HG03135 (cell line): ENCODE results near the gene OCA2.
A peak's percentile ranks its signal among the peaks of the same experiment; 100 is the strongest.
"Not testable (repeated sequence)": the region's sequence is repeated elsewhere in the genome, so short reads cannot be mapped to it uniquely, and the experiment has no call there.

Source experiments
- ATAC-seq: cut with Tn5 transposase; IDR thresholded peaks from one replicate; pipeline ENCODE4 v1.9.1; 2021; ENCODE audit warnings: mild to moderate bottlenecking, moderate library complexity; ENCODE audit not compliant: unreplicated experiment

Gene OCA2

DNA sequence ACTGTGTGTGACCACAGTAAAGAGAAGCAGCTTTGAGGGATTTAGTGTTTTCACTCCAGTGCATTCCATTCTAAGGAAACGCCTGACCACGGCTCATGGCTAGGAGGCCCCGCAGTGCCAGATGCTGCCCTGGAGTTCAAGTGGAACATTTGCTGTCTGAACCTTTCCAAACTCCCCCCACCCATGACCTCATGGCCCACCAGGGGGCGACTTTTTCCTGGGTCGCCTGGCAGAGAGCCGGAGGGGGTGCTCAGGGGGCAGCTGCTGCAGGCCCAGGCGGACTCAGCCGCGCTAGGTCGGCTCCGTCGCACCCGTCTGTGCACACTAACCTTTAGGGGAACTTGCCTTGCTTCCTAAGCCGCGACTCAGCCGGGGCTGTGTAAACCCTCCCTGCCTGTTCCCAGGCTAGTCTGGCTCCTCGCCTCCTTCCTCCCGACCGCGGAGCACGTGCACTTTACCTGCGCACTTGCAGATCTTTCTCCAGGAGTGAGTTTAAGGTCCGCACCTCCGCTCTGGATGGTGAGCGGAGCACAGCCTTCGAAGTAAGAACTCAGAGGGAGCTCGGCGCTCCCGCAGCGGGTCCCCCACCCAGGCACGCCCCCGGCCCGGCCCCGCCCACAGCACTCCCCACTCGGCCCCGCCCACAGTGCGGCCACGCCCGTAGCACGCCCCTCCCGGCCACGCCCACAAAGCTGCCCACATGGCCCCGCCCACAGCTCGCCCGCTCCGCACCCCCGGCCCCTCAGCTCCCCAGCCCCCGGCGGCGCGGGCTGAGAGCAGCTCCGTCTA is at the start of gene OCA2:
Gene OCA2, minus strand, starts transcription at position 550 of the 789 bp plus-strand sequence. CDS start 17,441 bp downstream, outside the sequence.
- no peak for ATAC-seq

DNA sequence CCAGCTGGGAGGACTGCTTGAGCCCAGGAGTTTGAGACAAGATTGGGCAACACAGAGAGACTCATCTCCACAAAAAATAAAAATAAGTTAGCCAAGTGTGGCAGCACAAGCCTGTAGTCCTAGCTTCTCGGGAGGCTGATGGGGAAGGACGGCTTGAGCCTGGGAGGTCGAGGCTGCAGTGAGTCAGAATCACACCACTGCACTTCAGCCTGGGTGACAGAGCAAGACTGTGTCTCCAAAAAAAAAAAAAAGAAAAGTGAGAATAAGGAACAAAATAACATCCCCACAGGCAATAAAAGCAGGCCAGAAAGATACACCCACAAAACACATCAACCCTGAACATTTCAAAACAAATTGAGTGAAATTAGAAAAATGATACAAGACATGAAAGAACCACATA is 48.7 kb upstream of the OCA2 start:
- ATAC-seq: no peak

DNA sequence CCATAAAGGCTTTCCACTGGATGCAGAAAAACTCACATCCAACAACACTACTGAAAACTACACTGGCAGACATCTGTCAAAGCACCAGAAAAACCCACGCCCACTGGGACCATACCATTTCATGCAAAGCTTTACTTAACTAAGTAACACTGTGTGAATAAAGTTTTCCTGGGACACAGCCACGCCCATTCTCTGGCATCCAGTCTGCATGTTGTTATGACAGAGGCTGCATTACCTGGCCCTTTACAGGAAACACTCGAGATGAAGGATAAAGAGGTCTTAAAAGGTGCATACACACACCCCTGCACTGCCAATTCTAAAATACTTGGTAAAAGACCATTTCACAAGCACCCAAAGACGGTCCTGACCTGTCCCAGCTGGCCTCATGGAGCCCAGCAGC is 46.3 kb upstream of the OCA2 start:
- not testable (repeated sequence) for ATAC-seq

DNA sequence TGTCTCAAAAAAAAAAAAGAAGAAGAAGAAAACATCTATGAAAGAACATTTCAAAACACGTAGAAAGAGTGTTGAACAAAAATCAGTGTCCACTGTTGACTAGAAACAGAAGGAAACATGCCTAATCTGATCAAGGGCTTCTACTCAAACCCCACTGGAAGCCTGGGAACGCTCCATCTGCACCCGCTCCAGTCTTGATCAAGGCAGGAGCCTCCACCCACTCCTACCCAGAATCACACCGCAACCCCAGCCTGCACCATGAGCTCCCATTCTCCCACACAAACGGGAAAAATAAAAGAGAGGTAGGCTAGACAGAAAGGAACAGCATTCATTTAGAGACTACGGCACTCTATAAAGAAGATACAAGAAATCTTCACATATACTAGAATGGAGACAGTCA is 40.9 kb upstream of the OCA2 start:
- no peak for ATAC-seq

DNA sequence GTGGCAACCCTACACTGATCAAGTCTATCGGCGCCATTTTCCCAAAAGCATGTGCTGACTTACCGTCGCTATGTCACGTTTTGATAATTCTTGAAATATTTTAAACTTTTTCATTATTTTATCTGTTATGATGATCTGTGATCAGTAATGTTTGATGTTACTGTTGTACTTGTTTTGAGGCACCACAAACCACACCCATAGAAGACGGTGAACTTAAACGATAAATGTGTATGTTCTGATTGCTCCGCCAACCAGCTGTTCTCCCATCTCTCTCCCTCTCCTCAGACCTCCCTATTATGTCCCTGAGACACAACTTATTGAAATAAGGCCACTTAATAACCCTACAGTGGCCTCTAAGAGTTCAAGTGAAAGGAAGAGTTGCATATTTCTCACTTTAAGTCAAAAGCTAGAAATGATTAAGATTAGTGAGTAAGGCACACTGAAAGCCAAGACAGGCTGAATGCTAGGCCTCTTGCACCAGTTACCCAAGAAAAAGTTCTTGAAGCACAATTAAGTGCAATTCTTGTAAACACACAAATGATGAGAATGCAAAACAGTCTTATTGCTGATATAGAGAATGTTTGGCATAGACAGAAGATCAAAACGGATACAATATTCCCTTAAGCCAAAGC is 38.4 kb upstream of the OCA2 start:
- not testable (repeated sequence) for ATAC-seq

DNA sequence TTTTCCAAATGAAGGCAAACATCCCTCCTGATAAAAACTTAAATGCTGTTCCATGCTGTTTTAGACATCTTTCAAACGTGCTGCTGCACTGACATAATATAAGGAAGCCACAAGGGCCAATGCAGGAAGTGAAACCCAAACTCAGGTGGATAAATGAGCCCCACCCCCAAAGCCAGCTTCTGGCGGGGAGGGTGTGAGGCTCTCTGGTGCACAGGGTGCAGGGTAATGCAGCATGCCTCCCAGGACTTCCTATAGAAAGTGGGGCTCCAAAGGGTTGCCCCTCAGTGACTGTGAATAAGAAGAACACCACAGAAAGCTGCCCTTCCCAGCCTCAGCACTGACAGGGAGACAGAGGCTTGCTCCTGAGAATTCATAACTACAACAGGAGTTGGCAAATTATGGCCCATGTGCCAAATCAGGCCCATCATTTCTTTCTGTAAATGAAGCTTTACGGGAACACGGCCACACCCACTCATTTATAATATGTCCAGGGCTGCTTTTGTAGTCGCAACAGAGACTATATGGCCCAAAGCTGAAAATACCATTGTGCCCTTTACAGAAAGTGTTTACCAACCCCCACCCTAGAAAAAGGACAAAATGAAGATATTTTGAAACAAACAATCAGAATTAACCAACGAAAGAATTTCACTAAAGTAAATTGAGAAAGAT is 37.3 kb upstream of the OCA2 start:
- ATAC-seq: peak; percentile 99

DNA sequence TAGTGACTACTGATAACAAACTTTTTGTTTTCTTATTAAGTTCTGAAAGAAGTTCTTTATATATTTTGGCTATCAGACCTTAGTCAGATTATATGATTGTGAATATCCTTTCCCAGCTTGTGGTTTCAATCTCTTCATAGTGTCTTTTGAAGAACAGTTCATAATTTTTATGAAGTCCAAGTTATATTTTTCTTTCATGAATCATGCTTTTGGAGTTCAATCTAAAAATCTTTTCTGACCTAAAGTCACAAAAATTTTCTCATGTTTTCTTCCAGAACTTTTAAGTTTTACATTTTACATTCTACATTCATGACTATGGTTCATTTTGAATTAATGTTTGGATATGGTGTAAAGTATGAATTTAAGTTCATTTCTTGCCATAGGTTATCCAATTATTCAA is 34.2 kb upstream of the OCA2 start:
- ATAC-seq: no peak

DNA sequence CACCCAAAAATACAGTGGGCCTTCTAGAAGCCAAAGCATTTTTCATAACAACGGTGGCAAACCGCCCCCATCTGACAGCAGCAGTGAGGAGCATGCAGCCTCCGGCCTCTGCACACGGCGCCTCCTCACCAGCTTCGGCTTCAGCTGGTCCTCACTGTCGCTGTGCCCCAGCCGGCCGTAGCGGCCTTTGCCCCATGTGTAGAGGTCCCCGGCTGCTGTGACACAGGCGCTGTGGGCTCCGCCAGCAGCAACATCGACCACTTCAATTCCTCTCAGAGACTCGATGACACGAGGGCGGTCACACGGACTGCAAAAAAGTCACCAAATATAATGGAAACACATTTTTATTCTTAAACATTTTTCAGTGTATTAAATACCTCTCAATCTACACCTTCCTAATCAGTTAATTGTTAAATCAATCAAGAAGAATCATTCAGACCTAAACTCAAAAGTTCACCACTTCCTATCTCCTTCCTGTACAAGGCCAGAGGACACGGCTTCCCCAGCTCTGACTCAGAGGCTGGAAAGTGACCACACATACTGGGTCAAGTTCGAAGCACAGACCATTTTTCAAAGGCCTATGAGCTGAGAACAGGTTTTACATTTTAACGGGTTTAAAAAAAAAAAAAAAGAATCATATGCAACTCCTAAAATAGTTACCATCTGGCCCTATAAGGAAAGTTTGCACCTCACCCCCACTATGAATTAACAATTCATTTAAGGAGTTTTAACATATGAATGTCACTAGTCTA is 33.6 kb upstream of the OCA2 start:
- no peak for ATAC-seq

DNA sequence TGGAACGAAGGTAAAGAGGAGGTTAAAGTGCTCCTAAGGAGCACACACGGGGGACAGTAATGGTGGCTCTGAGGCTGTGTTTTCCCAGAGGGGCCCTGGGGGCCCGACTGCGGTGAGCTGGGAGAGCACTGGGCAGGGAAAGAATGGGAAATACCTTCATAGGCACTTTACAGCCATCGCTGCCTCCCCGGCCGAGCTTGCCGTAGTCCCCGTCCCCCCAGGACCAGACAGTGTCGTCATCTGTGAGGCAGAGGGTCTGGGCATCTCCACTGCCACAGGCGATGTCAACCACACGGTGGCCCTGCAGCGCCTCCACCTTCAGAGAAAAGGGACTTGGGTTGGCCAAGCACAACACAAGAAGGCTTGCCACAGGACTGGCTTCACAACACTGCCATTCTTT is 32.8 kb upstream of the OCA2 start:
- no peak for ATAC-seq

DNA sequence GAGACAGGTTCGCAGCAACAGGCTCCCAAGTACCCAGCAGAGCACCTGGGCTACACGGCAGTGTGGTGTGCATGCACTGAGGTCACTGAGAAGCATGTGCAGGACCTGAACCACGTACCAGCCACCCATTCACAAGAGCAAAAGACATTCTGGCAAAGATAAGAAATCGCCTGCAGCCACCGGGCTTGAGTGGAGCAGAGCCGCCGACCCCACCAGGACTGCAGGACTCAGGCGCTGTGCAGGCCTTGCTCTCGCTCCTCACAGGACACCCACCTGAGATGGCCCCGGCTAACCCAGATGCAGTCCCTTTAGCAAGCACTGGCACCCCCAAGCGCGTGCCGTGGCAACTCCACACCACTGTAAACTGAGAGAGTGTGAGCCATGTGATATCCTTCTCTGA is 32.3 kb upstream of the OCA2 start:
- no peak for ATAC-seq

DNA sequence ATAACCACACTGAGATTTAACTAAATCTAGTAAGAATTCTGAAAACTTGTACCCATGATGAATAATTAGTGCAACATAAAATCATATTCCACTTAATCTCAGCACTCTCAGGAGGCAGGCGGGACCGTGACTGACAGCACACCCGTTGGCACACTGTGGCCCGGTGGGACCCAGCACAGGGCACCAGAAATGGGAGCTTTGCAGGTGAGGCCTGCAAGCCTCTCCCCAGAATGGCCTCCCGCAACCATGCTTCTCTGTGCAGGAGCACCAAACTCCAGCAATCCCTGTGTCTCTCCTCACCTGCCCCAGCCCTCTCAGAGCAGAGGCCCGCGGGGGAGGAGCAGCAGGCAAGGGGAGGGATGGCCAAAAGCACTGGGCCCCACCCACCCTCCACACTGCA is 31.5 kb upstream of the OCA2 start:
- ATAC-seq: no peak

DNA sequence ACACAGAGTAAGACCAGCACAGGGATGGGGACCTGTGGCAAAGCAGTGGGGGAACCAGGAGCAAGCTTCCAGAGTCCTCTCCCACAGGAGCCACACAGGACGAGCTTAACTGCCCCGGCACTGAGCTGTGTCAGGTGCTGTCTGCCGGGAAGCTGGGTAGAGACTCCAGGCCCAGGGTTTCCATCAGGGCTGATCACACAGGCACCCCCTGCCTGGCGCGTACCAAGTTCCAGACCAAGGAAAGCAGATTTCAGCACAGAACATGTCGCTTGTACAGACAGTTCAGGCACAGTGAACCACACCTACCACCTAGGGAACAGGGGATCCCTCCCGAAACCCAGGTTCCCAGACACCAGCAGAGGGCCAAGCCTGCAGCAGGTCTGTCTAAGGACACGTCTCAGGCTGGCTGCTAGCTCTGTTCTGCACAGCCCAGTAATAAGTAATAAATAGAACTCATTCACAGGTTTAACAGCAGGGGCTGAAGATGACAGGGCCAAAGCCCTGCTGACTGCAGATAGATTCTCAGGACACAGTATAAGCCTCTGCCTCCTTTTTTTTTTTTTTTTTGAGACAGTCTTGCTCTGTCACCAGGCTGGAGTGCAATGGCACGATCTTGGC is 30.2 kb upstream of the OCA2 start:
- ATAC-seq: no peak

DNA sequence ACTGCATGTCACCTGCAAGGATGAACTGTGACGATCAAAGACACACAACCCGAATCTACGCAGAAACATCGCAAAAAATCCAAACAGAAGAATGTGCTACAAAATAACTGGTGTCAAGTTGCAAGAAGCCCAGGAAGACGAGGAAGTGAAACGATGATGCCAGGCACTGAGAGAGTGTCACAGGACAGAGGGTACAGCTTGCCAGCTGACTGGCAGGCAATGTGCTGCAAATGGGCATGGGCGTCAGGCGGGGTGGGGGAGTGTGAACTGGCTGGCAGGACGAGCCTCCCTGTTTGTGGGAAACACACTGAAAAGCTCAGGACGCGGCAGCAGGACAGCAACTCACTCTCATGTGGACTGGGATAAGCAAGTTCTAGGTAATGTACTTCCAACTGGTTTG is 28.9 kb upstream of the OCA2 start:
- ATAC-seq: no peak

DNA sequence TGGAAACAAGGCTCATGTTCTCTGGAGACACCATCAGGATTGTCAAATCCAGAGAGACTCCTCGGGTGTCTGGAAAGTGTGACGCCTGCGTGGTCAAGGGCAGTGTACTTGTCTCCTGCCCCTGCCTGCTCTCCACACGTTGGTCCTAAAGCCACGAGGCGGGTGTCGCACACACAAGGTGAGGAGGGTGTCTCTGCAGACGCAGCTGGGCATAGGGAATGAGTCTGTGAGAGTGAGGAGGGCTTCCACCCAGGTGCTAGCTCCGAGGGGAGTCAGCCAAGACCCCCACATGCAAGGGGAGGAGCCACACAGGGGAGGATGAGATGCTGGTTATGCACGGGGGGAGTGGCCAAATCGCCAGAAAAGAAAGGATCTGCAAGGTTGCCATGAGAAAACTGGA is 27.9 kb upstream of the OCA2 start:
- no peak for ATAC-seq

DNA sequence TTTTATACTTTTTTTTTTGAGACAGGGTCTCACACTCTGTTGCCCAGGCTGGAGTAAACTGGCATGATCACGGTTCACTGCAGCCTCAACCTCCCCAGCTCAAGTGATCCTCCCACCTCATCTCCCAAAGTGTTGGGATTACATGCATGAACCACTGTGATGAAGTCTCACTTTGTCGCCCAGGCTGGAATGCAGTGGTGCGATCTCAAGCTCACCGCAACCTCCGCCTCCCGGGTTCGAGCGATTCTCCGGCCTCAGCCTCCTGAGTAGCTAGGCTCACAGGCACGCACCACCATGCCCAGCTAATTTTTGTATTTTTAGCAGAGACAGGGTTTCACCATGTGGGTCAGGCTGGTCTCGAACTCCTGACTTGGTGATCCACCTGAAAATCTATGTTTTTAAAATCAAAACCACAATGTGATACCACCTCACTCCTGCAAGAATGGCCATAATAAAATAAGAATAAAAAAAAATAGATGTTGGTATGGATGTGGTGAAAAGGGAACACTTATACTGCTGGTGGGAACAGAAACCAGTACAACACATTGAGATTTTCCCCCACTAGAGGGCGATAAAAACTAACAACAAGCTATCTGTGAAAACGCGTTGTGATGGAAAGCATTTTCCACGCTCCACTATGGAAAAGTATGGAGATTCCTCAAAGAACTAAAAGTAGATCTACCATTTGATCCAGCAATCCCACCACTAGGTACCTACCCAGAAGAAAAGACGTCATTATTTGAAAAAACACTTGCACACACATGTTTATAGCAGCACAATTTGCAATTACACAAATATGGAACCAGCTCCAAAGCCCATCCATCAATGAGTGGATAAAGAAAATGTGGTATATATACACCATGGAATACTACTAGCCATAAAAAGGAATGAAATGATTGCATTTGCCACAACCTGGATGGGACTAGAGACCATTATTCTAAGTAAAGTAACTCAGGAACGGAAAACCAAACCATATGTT is 26.8 kb upstream of the OCA2 start:
- ATAC-seq: no peak

DNA sequence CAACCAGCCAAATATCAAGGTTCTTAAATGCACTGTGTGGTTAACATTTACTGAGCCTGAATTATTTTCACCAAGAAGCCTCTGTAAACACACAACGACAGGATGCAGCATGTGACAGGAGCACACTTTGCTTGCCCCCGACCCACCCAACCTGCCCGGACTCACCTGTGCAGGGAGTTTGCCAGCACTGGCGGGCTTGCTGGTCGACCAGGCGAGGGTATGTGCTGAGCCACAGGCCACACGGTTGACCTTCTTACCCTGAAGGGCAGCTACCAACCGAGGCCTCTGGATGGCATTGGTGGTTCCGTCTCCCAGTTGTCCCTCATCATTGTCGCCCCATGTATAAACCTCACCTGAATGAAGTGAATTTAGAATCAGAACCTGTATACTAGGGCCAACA is 25.7 kb upstream of the OCA2 start:
- ATAC-seq: no peak

DNA sequence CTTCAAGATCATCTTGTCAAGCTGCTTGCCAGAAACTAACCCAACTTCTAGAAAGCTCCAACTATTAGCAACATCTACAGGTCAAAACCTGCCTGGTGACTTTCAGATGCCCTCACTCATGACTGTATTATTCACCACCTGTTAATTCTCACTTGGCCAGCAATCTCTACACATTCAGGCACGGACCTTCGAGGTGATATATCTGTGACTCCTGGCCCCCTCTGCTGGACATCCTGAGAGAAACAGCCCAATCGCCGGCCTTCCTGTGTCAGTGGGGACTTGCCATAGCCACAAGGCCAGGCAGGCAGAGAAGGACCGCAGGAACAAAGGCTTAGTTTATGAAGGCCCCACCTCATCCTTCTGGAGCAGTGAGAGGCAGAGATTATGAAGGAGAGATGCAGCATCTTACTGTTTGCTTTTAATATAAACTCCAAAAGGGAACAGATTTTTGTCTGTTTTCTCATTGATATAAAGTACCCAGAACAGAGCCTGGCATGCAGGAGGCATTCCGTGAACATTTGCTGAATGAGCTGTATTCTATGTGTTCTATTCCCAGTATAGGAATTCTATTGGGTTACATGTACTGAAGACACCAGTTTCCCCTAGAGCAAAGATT is 24.4 kb upstream of the OCA2 start:
- no peak for ATAC-seq

DNA sequence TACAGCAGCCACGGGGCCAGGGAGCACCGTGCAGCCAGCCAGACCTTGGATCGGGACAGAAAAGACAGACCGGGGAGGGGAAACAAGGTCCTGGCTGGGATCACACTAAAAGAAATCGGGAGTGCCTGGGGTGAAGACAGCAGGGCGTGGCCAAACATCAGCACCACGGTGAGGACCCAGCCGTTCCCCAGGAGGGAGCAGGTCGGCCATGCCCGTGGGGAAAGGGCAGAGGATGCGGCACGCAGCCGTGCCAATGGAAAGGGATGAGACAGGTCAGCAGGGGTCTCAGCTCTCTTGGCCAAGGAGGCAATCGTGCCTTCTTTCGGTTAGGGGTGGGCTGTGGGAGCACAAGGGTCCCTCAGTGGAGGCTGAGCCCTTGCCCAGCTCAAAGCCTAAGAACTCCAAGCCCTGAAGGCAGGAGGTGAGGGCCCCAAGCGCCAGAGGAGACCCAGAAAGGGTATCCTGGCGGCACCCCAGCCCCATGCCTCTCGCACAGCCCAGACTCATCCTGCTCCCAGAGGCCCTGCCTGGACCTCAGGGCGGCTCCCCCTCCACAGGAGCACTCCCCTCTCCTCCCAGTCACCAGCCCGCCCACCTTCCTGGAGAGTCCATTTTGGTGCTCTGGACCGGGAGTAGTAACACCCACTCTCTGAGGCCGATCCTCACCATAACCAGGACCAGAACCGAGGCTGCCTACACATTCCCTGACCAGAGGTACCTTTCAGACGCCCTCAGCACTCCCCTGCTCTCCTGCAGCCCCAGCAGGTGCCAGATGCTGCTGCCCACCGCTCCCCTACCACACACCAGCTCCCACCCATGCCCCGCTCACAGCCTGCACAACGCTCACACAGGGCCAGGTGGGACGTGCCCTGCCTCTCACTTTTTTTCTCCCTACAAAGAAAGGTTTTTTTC is 23.2 kb upstream of the OCA2 start:
- no peak for ATAC-seq
